Glutamatergic neuron (in vitro differentiated cells): ENCODE data around the gene ZSWIM4. TPM values are rescaled to one million over a fixed set of nuclear protein-coding genes. Genes with fewer than 3 reads are reported as not detected.

Experiments
- DNase-seq: peaks from one replicate; pipeline ENCODE4 v3.0.0; 2022
- H3K27ac Mint-ChIP-seq: one replicate; pipeline ENCODE4 v1.8.0; 2020; ENCODE audit warnings: mild to moderate bottlenecking, mixed read lengths, inconsistent platforms; ENCODE audit not compliant: unreplicated experiment
- H3K27me3 Mint-ChIP-seq: one replicate; pipeline ENCODE4 v1.8.0; 2020; ENCODE audit warnings: mild to moderate bottlenecking, moderate library complexity, mixed read lengths, inconsistent platforms; ENCODE audit not compliant: unreplicated experiment
- H3K36me3 Mint-ChIP-seq: one replicate; pipeline ENCODE4 v1.8.0; 2020; ENCODE audit warnings: mild to moderate bottlenecking, mixed read lengths, inconsistent platforms; ENCODE audit not compliant: unreplicated experiment
- H3K4me1 Mint-ChIP-seq: one replicate; pipeline ENCODE4 v1.8.0; 2020; ENCODE audit warnings: mild to moderate bottlenecking, low read depth, mixed read lengths, inconsistent platforms; ENCODE audit not compliant: unreplicated experiment
- H3K4me3 Mint-ChIP-seq: one replicate; pipeline ENCODE4 v1.8.0; 2020; ENCODE audit warnings: mild to moderate bottlenecking, mixed read lengths, inconsistent platforms; ENCODE audit not compliant: unreplicated experiment
- H3K9me3 Mint-ChIP-seq: one replicate; pipeline ENCODE4 v1.8.0; 2020; ENCODE audit warnings: mild to moderate bottlenecking, moderate library complexity, mixed read lengths, inconsistent platforms; ENCODE audit not compliant: unreplicated experiment
- total RNA-seq: library from RNA; stranded (reverse); fragmentation: NEBNext Ultra II Directional; extraction: Animal tissue kit (Norgen Biotek cat#: 25700); gene quantifications from one replicate; pipeline ENCODE4 v1.2.1, GENCODE V29; 2021; ENCODE audit not compliant: unreplicated experiment
- TF ChIP-seq, protein P1 (sequence below): fragments of 200-600 bp; sonication (generic); IDR thresholded peaks from one replicate; pipeline ENCODE4 v1.5.0; 2021; ENCODE audit not compliant: partially characterized antibody, unreplicated experiment

Gene ZSWIM4
- total RNA-seq, 1 donor from 2014 or later, result 46.0 TPM

GRCh38 chr19:13868663-13869062 is 73.4 kb downstream of the ZSWIM4 start:
- Mint-ChIP-seq H3K27ac (no peak overlapping the region), H3K27me3 (peaks cover 39% of the 10 kb centered on the region), H3K4me1 (peaks cover 7% of the 10 kb centered on the region), H3K36me3 (no peaks in the 10 kb centered on the region), H3K9me3 (peaks cover 12% of the 10 kb centered on the region), H3K4me3 (no peak overlapping the region)
- TF ChIP-seq, protein P1, sequence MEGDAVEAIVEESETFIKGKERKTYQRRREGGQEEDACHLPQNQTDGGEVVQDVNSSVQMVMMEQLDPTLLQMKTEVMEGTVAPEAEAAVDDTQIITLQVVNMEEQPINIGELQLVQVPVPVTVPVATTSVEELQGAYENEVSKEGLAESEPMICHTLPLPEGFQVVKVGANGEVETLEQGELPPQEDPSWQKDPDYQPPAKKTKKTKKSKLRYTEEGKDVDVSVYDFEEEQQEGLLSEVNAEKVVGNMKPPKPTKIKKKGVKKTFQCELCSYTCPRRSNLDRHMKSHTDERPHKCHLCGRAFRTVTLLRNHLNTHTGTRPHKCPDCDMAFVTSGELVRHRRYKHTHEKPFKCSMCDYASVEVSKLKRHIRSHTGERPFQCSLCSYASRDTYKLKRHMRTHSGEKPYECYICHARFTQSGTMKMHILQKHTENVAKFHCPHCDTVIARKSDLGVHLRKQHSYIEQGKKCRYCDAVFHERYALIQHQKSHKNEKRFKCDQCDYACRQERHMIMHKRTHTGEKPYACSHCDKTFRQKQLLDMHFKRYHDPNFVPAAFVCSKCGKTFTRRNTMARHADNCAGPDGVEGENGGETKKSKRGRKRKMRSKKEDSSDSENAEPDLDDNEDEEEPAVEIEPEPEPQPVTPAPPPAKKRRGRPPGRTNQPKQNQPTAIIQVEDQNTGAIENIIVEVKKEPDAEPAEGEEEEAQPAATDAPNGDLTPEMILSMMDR, result no peak
- no peak for DNase-seq

DNA sequence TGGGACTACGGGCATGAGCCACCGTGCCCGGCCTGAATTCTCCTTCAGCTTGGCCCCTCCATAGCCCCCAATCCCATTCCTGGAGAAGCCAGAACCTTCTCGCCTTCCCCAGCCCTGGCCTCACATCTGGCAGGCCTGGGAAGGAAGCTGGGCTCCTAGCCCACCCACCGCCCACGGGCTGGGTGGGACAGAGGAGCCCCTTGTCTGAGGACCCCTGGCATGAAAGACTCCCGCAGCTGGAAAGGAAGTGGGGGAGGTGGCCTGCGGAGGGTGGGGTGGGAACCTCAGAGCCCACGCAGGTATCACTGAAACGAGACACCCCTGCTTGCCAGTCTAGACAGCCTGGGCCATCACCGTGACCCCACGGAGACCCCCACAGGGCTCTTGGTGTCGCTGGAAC is 74.0 kb downstream of the ZSWIM4 start:
- Mint-ChIP-seq H3K4me1 (peaks cover 6% of the 10 kb centered on the region), H3K27ac (no peak overlapping the region), H3K4me3 (no peak overlapping the region), H3K27me3 (peaks cover 34% of the 10 kb centered on the region), H3K9me3 (peaks cover 11% of the 10 kb centered on the region), H3K36me3 (no peaks in the 10 kb centered on the region)
- TF ChIP-seq, protein P1, result no peak
- DNase-seq, result no peak

- peaks cover 4% of the 10 kb centered on the region for H3K4me1 Mint-ChIP-seq
- TF ChIP-seq, protein P1, result no peak
- no peak overlapping the region for H3K27ac Mint-ChIP-seq
- peaks cover 9% of the 10 kb centered on the region for H3K9me3 Mint-ChIP-seq
- no peak for DNase-seq
- peaks cover 34% of the 10 kb centered on the region for H3K27me3 Mint-ChIP-seq
- H3K36me3 Mint-ChIP-seq, result no peaks in the 10 kb centered on the region
- peak overlapping the region; percentile 49 for H3K4me3 Mint-ChIP-seq
These were observed 75.6 kb downstream of the ZSWIM4 start for GRCh38 chr19:13870873-13871272.

- Mint-ChIP-seq H3K36me3 (no peaks in the 10 kb centered on the region), H3K4me1 (peaks cover 4% of the 10 kb centered on the region), H3K9me3 (peaks cover 3% of the 10 kb centered on the region), H3K27ac (no peak overlapping the region), H3K4me3 (no peak overlapping the region), H3K27me3 (peaks cover 28% of the 10 kb centered on the region)
- DNase-seq, result no peak
- TF ChIP-seq, protein P1, result no peak
These were observed 77.1 kb downstream of the ZSWIM4 start for GRCh38 chr19:13872339-13872694.

DNA sequence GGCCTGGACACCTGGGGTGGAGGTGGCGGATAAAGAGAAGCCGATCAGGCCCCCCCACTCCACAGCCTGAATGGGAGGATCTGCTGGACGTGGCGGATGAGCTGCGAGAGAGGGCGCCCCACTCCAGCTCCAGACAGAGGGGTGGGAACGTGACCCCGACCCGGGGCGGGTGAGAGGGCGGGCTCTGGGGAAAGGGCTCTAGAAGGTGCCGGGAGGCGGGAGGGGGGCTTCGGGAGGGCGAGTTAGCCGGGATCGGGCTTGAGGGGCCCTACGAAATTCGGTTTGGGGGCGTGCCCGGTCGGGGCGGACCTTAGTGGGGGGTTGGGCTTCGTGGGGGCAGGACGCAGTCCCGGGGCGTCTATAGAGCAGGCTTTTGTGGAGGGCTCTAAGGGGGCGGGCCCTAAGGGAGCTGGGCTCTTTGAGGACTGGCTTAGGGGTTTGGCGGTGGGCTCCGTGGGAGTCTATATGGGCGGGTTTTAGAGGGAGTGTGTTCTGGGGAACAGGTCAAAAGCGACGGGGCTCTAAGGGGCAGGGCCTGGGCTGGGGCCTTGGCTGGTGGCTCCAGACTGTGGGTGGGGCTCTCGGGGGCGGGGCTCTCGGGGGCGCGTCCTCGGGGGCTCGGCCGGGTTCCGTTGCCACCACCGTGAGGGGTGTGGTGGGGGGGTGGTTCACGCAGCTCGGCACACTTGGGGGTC is 77.6 kb downstream of the ZSWIM4 start:
- TF ChIP-seq, protein P1, result no peak
- Mint-ChIP-seq H3K4me1 (peaks cover 4% of the 10 kb centered on the region), H3K4me3 (no peak overlapping the region), H3K36me3 (no peaks in the 10 kb centered on the region), H3K27ac (no peak overlapping the region), H3K27me3 (peaks cover 24% of the 10 kb centered on the region), H3K9me3 (peaks cover 3% of the 10 kb centered on the region)
- no peak for DNase-seq
